Natural killer cell (primary cell): ENCODE data around the gene SAMD3. TPM values are rescaled to one million over a fixed set of nuclear protein-coding genes. Genes with fewer than 3 reads are reported as not detected.

Source experiments
- ATAC-seq, 3 donors: fragments of 150-1000 bp in 2 of 3; fragments of 200-7000 bp in 1 of 3; cut with Tn5 transposase; 1 replicate in 1 of 3; 2 replicates in 2 of 3; pipeline ENCODE4 v1.10.0; 2021; ENCODE audit warnings: mild to moderate bottlenecking in 2 of 3, moderate library complexity in 2 of 3
- DNase-seq, 2 donors: peaks; one replicate each; pipeline versions ENCODE4 v3.0.0 to v3.0.0-alpha.2; 2013 to 2021; ENCODE audit warnings: mixed read lengths in 1 of 2
- H3K27ac ChIP-seq: one replicate; pipeline ENCODE4 v1.5.1; 2013; ENCODE audit warnings: mild to moderate bottlenecking, low read length
- H3K27me3 ChIP-seq: one replicate; pipeline ENCODE4 v1.6.1; 2013; ENCODE audit warnings: low read length; ENCODE audit not compliant: control insufficient read depth, insufficient read depth
- H3K36me3 ChIP-seq: one replicate; pipeline ENCODE4 v1.6.1; 2013; ENCODE audit warnings: low read length; ENCODE audit not compliant: control insufficient read depth, insufficient read depth
- H3K4me1 ChIP-seq: one replicate; pipeline ENCODE4 v1.6.1; 2013; ENCODE audit warnings: low read length; ENCODE audit not compliant: control insufficient read depth, insufficient read depth
- H3K4me3 ChIP-seq: one replicate; pipeline ENCODE4 v1.5.1; 2013; ENCODE audit warnings: low read length
- H3K9me3 ChIP-seq: one replicate; pipeline ENCODE4 v1.6.1; 2013; ENCODE audit warnings: low read length; ENCODE audit not compliant: control insufficient read depth, insufficient read depth
- H3K27ac Mint-ChIP-seq, 2 donors: one replicate each; pipeline ENCODE4 v1.8.0; 2022; ENCODE audit warnings: mild to moderate bottlenecking in 2 of 2, mixed read lengths in 2 of 2, moderate library complexity in 1 of 2
- H3K27me3 Mint-ChIP-seq, 2 donors: one replicate each; pipeline ENCODE4 v1.8.0; 2022; ENCODE audit warnings: low read depth in 2 of 2, mixed read lengths in 2 of 2
- H3K36me3 Mint-ChIP-seq: one replicate; pipeline ENCODE4 v1.8.0; 2022; ENCODE audit warnings: mixed read lengths
- H3K4me1 Mint-ChIP-seq, 2 donors: one replicate each; pipeline ENCODE4 v1.8.0; 2022; ENCODE audit warnings: mixed read lengths in 2 of 2
- H3K4me3 Mint-ChIP-seq: one replicate; pipeline ENCODE4 v1.8.0; 2022; ENCODE audit warnings: mild to moderate bottlenecking, moderate library complexity, mixed read lengths
- H3K9me3 Mint-ChIP-seq, 2 donors: one replicate each; pipeline ENCODE4 v1.8.0; 2022; ENCODE audit warnings: mixed read lengths in 2 of 2
- WGBS: methylation state at CpG from one replicate; pipeline ENCODE4 v1.1.7; 2013; ENCODE audit warnings: missing lambda C conversion rate; ENCODE audit not compliant: insufficient coverage; 5-methylcytosine and 5-hydroxymethylcytosine counted together
- intact Hi-C: fragments of 100-400 bp; cut with micrococcal nuclease; formaldehyde crosslinking; loops from one replicate; pipeline ENCODE4 v1.14.2; 2022
- total RNA-seq, 4 donors: library from RNA; stranded (reverse); fragments of 120-200 nt in 1 of 4; gene quantifications; one replicate each; pipeline versions ENCODE4 v1.2.3 to v1.2.4, GENCODE V29; 2013 to 2022
- TF ChIP-seq, protein P1 (sequence below): fragments of 200-600 bp; IDR thresholded peaks from one replicate; pipeline ENCODE4 v1.8.0; 2022; ENCODE audit warnings: antibody characterized with exemption

SAMD3 gene
- total RNA-seq, 3 donors from 2014 or later (not counting 1 experiment from before 2014, with no cell fraction given), result 322 to 413 (median 339) TPM

DNA sequence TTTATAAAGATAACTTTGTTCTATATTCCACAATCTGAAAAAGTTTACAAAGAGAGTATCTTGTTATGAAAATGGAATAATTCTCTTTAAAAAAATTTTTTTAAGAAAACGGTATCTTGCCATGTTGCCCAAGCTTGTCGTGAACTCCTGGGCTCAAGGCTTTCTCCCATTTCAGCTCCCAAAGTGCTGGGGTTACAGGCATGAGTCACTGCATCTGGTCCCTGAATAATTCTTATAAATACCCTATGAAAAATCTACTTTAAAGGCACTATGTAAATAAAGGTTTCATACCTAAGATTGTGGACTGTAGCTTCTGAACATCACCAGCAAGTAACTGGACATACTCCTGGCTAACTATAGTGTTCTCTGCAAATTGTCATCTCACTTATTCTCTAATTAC is 60.3 kb downstream of the SAMD3 start:
- H3K27ac Mint-ChIP-seq, result peak overlapping the region; percentile 86 to 92
- H3K9me3 Mint-ChIP-seq, result no peaks in the 10 kb centered on the region
- H3K4me3 Mint-ChIP-seq, result no peak overlapping the region
- peaks cover 6% of the 10 kb centered on the region for H3K4me1 ChIP-seq
- 93% methylated on average over 2 of the region's 2 CpGs for WGBS
- H3K4me3 ChIP-seq, result no peak overlapping the region
- H3K36me3 Mint-ChIP-seq, result peaks cover 40% of the 10 kb centered on the region
- DNase-seq (no peak), ATAC-seq (no peak)
- intact Hi-C loops, result no loop called here
- H3K36me3 ChIP-seq, result peaks cover 67% of the 10 kb centered on the region
- TF ChIP-seq, protein P1, sequence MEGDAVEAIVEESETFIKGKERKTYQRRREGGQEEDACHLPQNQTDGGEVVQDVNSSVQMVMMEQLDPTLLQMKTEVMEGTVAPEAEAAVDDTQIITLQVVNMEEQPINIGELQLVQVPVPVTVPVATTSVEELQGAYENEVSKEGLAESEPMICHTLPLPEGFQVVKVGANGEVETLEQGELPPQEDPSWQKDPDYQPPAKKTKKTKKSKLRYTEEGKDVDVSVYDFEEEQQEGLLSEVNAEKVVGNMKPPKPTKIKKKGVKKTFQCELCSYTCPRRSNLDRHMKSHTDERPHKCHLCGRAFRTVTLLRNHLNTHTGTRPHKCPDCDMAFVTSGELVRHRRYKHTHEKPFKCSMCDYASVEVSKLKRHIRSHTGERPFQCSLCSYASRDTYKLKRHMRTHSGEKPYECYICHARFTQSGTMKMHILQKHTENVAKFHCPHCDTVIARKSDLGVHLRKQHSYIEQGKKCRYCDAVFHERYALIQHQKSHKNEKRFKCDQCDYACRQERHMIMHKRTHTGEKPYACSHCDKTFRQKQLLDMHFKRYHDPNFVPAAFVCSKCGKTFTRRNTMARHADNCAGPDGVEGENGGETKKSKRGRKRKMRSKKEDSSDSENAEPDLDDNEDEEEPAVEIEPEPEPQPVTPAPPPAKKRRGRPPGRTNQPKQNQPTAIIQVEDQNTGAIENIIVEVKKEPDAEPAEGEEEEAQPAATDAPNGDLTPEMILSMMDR, result no peak
- H3K27me3 Mint-ChIP-seq, result no peaks in the 10 kb centered on the region
- peaks cover 4% of the 10 kb centered on the region for H3K9me3 ChIP-seq
- no peaks in the 10 kb centered on the region for H3K27me3 ChIP-seq
- peak overlapping the region; percentile 52 for H3K27ac ChIP-seq
- peaks cover 63 to 64% of the 10 kb centered on the region in 2 donors for H3K4me1 Mint-ChIP-seq

DNA sequence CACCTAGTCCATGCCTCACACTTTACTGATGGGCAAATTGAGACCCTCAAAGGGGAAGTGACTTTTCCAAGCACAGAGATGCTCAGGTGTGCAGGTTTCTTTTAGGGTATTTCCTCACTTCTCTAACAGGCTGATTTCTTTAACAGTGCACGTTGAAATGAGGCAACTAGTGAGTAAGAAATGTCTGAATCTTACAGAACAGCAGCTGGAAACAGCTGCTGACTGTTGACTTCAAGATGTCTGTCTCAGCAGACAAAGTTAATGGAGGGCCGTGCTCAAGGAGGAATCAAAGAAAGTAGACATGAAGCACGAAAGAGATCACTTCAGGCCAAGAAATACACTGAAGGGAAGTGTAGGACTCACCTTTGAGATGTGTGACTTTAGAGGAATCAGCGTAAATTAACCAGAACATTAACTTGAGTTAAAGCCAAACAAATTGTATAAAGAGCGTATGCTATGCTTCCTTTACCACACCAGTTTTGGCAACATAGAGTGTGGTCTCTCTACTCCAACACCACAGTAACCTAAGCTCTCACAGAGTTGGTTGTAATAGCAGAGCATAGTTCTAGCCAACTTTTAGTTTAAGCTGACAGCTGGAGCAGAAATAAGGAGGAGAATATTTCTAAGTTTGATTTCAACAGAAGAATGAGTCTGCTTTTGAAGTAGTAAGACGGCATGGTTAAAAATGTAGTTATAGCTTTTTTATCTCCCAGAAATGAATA is 60.9 kb downstream of the SAMD3 start:
- peak overlapping the region; percentile 52 for H3K27ac ChIP-seq
- TF ChIP-seq, protein P1, result no peak
- DNase-seq, result no peak
- peak overlapping the region; percentile 86 to 92 for H3K27ac Mint-ChIP-seq
- peaks cover 6% of the 10 kb centered on the region for H3K4me1 ChIP-seq
- peaks cover 4% of the 10 kb centered on the region for H3K9me3 ChIP-seq
- peak in 2 of 3 donors; percentile 50 to 81 for ATAC-seq
- peaks cover 64% of the 10 kb centered on the region for H3K36me3 ChIP-seq
- H3K4me1 Mint-ChIP-seq, result peaks cover 57 to 58% of the 10 kb centered on the region in 2 donors
- no peaks in the 10 kb centered on the region for H3K27me3 Mint-ChIP-seq
- no peak overlapping the region for H3K4me3 ChIP-seq
- peaks cover 39% of the 10 kb centered on the region for H3K36me3 Mint-ChIP-seq
- WGBS, result 78% methylated on average over 3 of the region's 6 CpGs
- no peaks in the 10 kb centered on the region for H3K27me3 ChIP-seq
- H3K9me3 Mint-ChIP-seq, result no peaks in the 10 kb centered on the region
- intact Hi-C loops, result loop anchor here (1.0 kb wide), 1 partner anchor 25 kb away; no protein-coding TSS in a partner anchor
- no peak overlapping the region for H3K4me3 Mint-ChIP-seq

DNA sequence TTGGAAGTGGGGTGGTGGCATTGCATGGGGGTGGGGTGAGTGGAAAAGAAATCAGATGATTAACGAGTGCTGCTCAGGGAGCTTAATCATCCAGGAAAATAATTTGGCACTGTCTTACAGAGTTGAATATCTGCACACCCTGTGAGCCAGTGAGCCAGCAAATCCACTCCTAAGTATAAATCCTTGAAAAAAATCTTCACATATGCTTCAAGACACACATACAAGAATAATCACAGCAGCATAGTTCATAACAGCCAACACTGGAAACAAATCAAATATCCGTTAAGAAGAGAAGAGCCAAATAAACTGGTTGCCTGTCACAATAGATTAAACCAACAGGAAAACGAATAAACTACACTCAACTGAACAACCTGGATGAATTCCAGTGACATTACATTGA is 62.8 kb downstream of the SAMD3 start:
- H3K27ac ChIP-seq, result no peak overlapping the region
- H3K9me3 Mint-ChIP-seq, result no peaks in the 10 kb centered on the region
- peak overlapping the region; percentile 76 to 86 for H3K27ac Mint-ChIP-seq
- no peak for ATAC-seq
- H3K4me3 ChIP-seq, result no peak overlapping the region
- no peak overlapping the region for H3K4me3 Mint-ChIP-seq
- intact Hi-C loops, result no loop called here
- no peak for DNase-seq
- TF ChIP-seq, protein P1, result no peak
- H3K36me3 Mint-ChIP-seq, result peaks cover 20% of the 10 kb centered on the region
- 97% methylated on average over 3 of the region's 3 CpGs for WGBS
- H3K4me1 Mint-ChIP-seq, result peaks cover 45 to 47% of the 10 kb centered on the region in 2 donors
- H3K27me3 Mint-ChIP-seq, result no peaks in the 10 kb centered on the region
- peaks cover 3% of the 10 kb centered on the region for H3K4me1 ChIP-seq
- H3K36me3 ChIP-seq, result peaks cover 66% of the 10 kb centered on the region
- peaks cover 4% of the 10 kb centered on the region for H3K9me3 ChIP-seq
- H3K27me3 ChIP-seq, result no peaks in the 10 kb centered on the region
